ENCODE data around the gene FASTK.

The FASTK gene

GRCh38 chr7:151075978-151076426, 4.6 kb downstream of the FASTK start:
- H3K27me3 Mint-ChIP-seq (ENCODE audit: low read depth) = no peaks in the 10 kb centered on the region
- peaks cover 20% of the 10 kb centered on the region for H3K36me3 Mint-ChIP-seq (ENCODE audit: low read depth)
- no peaks in the 10 kb centered on the region for H3K9me3 Mint-ChIP-seq
- no peak overlapping the region for H3K4me3 Mint-ChIP-seq
- no peak overlapping the region for H3K27ac Mint-ChIP-seq
- H3K4me1 Mint-ChIP-seq (ENCODE audit: low read depth) = peaks cover 12% of the 10 kb centered on the region
- no peak for DNase-seq (ENCODE audit: low spot score)

GRCh38 chr7:151075662-151075971, 5.0 kb downstream of the FASTK start:
- Mint-ChIP-seq H3K36me3 (ENCODE audit: low read depth) (peaks cover 21% of the 10 kb centered on the region), H3K27ac (no peak overlapping the region), H3K9me3 (no peaks in the 10 kb centered on the region), H3K4me3 (no peak overlapping the region), H3K4me1 (ENCODE audit: low read depth) (peaks cover 12% of the 10 kb centered on the region), H3K27me3 (ENCODE audit: low read depth) (no peaks in the 10 kb centered on the region)
- DNase-seq (ENCODE audit: low spot score) = no peak

- peaks cover 22% of the 10 kb centered on the region for H3K36me3 Mint-ChIP-seq (ENCODE audit: low read depth)
- H3K4me3 Mint-ChIP-seq = no peak overlapping the region
- DNase-seq (ENCODE audit: low spot score) = no peak
- no peak overlapping the region for H3K27ac Mint-ChIP-seq
- H3K4me1 Mint-ChIP-seq (ENCODE audit: low read depth) = peaks cover 12% of the 10 kb centered on the region
- H3K27me3 Mint-ChIP-seq (ENCODE audit: low read depth) = no peaks in the 10 kb centered on the region
- H3K9me3 Mint-ChIP-seq = no peaks in the 10 kb centered on the region
Measured at GRCh38 chr7:151074817-151075661, 5.6 kb downstream of the FASTK start.

- peaks cover 6% of the 10 kb centered on the region for H3K4me1 Mint-ChIP-seq (ENCODE audit: low read depth)
- no peaks in the 10 kb centered on the region for H3K9me3 Mint-ChIP-seq
- no peak overlapping the region for H3K4me3 Mint-ChIP-seq
- H3K36me3 Mint-ChIP-seq (ENCODE audit: low read depth) = peaks cover 22% of the 10 kb centered on the region
- no peak for DNase-seq (ENCODE audit: low spot score)
- no peaks in the 10 kb centered on the region for H3K27me3 Mint-ChIP-seq (ENCODE audit: low read depth)
- H3K27ac Mint-ChIP-seq = no peak overlapping the region
Measured at GRCh38 chr7:151073990-151074389, 6.6 kb downstream of the FASTK start.

GRCh38 chr7:151071032-151071866, 9.4 kb downstream of the FASTK start:
- no peak overlapping the region for H3K27ac Mint-ChIP-seq
- no peak overlapping the region for H3K4me3 Mint-ChIP-seq
- no peaks in the 10 kb centered on the region for H3K9me3 Mint-ChIP-seq
- H3K27me3 Mint-ChIP-seq (ENCODE audit: low read depth) = no peaks in the 10 kb centered on the region
- no peak for DNase-seq (ENCODE audit: low spot score)
- H3K4me1 Mint-ChIP-seq (ENCODE audit: low read depth) = no peaks in the 10 kb centered on the region
- peaks cover 27% of the 10 kb centered on the region for H3K36me3 Mint-ChIP-seq (ENCODE audit: low read depth)

GRCh38 chr7:151070574-151070960, 10.0 kb downstream of the FASTK start:
- H3K4me1 Mint-ChIP-seq (ENCODE audit: low read depth) = no peaks in the 10 kb centered on the region
- no peaks in the 10 kb centered on the region for H3K9me3 Mint-ChIP-seq
- DNase-seq (ENCODE audit: low spot score) = no peak
- H3K27ac Mint-ChIP-seq = no peak overlapping the region
- peaks cover 26% of the 10 kb centered on the region for H3K36me3 Mint-ChIP-seq (ENCODE audit: low read depth)
- no peak overlapping the region for H3K4me3 Mint-ChIP-seq
- no peaks in the 10 kb centered on the region for H3K27me3 Mint-ChIP-seq (ENCODE audit: low read depth)

GRCh38 chr7:151069841-151070573, 10.6 kb downstream of the FASTK start:
- Mint-ChIP-seq H3K4me1 (ENCODE audit: low read depth) (no peaks in the 10 kb centered on the region), H3K9me3 (no peaks in the 10 kb centered on the region), H3K36me3 (ENCODE audit: low read depth) (peaks cover 28% of the 10 kb centered on the region), H3K27me3 (ENCODE audit: low read depth) (no peaks in the 10 kb centered on the region), H3K27ac (no peak overlapping the region), H3K4me3 (no peak overlapping the region)
- DNase-seq (ENCODE audit: low spot score) = no peak

GRCh38 chr7:151068069-151068773, 12.4 kb downstream of the FASTK start:
- Mint-ChIP-seq H3K4me1 (ENCODE audit: low read depth) (no peaks in the 10 kb centered on the region), H3K36me3 (ENCODE audit: low read depth) (peaks cover 32% of the 10 kb centered on the region), H3K27ac (no peak overlapping the region), H3K9me3 (no peaks in the 10 kb centered on the region), H3K27me3 (ENCODE audit: low read depth) (no peaks in the 10 kb centered on the region), H3K4me3 (no peak overlapping the region)
- no peak for DNase-seq (ENCODE audit: low spot score)

GRCh38 chr7:151066273-151066974, 14.2 kb downstream of the FASTK start:
- Mint-ChIP-seq H3K4me1 (ENCODE audit: low read depth) (peaks cover 6% of the 10 kb centered on the region), H3K27me3 (ENCODE audit: low read depth) (no peaks in the 10 kb centered on the region), H3K36me3 (ENCODE audit: low read depth) (peaks cover 27% of the 10 kb centered on the region), H3K4me3 (no peak overlapping the region), H3K27ac (no peak overlapping the region), H3K9me3 (no peaks in the 10 kb centered on the region)
- DNase-seq (ENCODE audit: low spot score) = no peak

GRCh38 chr7:151065516-151065915, 15.1 kb downstream of the FASTK start:
- no peak for DNase-seq (ENCODE audit: low spot score)
- no peaks in the 10 kb centered on the region for H3K9me3 Mint-ChIP-seq
- H3K4me1 Mint-ChIP-seq (ENCODE audit: low read depth) = peaks cover 10% of the 10 kb centered on the region
- H3K36me3 Mint-ChIP-seq (ENCODE audit: low read depth) = peaks cover 25% of the 10 kb centered on the region
- no peak overlapping the region for H3K4me3 Mint-ChIP-seq
- H3K27ac Mint-ChIP-seq = no peak overlapping the region
- H3K27me3 Mint-ChIP-seq (ENCODE audit: low read depth) = no peaks in the 10 kb centered on the region

GRCh38 chr7:151064993-151065392, 15.6 kb downstream of the FASTK start:
- Mint-ChIP-seq H3K36me3 (ENCODE audit: low read depth) (peaks cover 25% of the 10 kb centered on the region), H3K4me1 (ENCODE audit: low read depth) (peaks cover 10% of the 10 kb centered on the region), H3K27ac (no peak overlapping the region), H3K4me3 (no peak overlapping the region), H3K9me3 (no peaks in the 10 kb centered on the region), H3K27me3 (ENCODE audit: low read depth) (no peaks in the 10 kb centered on the region)
- DNase-seq (ENCODE audit: low spot score) = no peak

GRCh38 chr7:151064454-151064853, 16.2 kb downstream of the FASTK start:
- Mint-ChIP-seq H3K9me3 (no peaks in the 10 kb centered on the region), H3K27me3 (ENCODE audit: low read depth) (no peaks in the 10 kb centered on the region), H3K4me3 (no peak overlapping the region), H3K36me3 (ENCODE audit: low read depth) (peaks cover 25% of the 10 kb centered on the region), H3K27ac (no peak overlapping the region), H3K4me1 (ENCODE audit: low read depth) (peaks cover 10% of the 10 kb centered on the region)
- DNase-seq (ENCODE audit: low spot score) = no peak

GRCh38 chr7:151063212-151063561, 17.4 kb downstream of the FASTK start:
- DNase-seq (ENCODE audit: low spot score) = no peak
- H3K4me1 Mint-ChIP-seq (ENCODE audit: low read depth) = peaks cover 17% of the 10 kb centered on the region
- no peak overlapping the region for H3K27ac Mint-ChIP-seq
- no peak overlapping the region for H3K4me3 Mint-ChIP-seq
- H3K27me3 Mint-ChIP-seq (ENCODE audit: low read depth) = no peaks in the 10 kb centered on the region
- no peaks in the 10 kb centered on the region for H3K9me3 Mint-ChIP-seq
- H3K36me3 Mint-ChIP-seq (ENCODE audit: low read depth) = peaks cover 20% of the 10 kb centered on the region

Data from T-helper 2 cell treated with Interferon-gamma antibody and Interleukin-4, amounts not matched to agents 5 μg/mL and 100 μg/mL, for 36 hours (primary cell).